ENCODE data around the gene FANCF. TPM values are rescaled to one million over a fixed set of nuclear protein-coding genes. Genes with fewer than 3 reads are reported as not detected.

FANCF gene
- total and polyA plus RNA-seq, 3 donors from 2014 or later: 11.3 to 14.8 (median 12.7) TPM

DNA sequence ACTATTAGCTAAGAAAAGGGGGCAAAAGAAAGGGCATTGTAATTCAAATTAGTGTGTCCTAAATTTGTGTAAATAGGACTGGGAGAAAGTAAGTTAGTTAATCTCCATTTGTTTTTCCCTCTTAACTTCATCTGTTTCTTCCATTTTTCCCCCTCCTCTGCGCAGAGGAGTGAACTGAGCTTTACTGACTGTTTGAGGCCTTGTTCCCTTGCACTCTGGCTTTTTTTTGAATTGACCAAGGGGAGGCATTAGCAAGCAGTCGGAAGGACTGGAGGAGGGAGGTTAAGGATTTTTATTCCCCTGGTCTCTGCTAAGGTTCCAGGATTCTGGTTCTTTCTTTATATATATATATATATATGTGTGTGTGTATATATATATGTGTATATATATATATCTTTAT is 15.2 kb upstream of the FANCF start:
- Histone ChIP-seq H3K36me3 (ENCODE audit: low read depth, missing control alignments) (no peaks in the 10 kb centered on the region), H3K9me3 (no peaks in the 10 kb centered on the region), H3K27me3 (no peaks in the 10 kb centered on the region), H3K27ac (no peak overlapping the region), H3K4me3 (no peak overlapping the region), H3K4me1 (no peaks in the 10 kb centered on the region)
- intact Hi-C loops (cut with DNase I; ENCODE audit: low total_unique reads): no loop called here
- DNase-seq: no peak
- 88 to 95% methylated on average over 2 of the region's 2 CpGs for WGBS, 2 donors
- TF ChIP-seq, protein P1, sequence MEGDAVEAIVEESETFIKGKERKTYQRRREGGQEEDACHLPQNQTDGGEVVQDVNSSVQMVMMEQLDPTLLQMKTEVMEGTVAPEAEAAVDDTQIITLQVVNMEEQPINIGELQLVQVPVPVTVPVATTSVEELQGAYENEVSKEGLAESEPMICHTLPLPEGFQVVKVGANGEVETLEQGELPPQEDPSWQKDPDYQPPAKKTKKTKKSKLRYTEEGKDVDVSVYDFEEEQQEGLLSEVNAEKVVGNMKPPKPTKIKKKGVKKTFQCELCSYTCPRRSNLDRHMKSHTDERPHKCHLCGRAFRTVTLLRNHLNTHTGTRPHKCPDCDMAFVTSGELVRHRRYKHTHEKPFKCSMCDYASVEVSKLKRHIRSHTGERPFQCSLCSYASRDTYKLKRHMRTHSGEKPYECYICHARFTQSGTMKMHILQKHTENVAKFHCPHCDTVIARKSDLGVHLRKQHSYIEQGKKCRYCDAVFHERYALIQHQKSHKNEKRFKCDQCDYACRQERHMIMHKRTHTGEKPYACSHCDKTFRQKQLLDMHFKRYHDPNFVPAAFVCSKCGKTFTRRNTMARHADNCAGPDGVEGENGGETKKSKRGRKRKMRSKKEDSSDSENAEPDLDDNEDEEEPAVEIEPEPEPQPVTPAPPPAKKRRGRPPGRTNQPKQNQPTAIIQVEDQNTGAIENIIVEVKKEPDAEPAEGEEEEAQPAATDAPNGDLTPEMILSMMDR (IDR thresholded peaks at IDR 0.05): no peak
- no peak for TF ChIP-seq POLR2A (IDR thresholded peaks at IDR 0.05)

DNA sequence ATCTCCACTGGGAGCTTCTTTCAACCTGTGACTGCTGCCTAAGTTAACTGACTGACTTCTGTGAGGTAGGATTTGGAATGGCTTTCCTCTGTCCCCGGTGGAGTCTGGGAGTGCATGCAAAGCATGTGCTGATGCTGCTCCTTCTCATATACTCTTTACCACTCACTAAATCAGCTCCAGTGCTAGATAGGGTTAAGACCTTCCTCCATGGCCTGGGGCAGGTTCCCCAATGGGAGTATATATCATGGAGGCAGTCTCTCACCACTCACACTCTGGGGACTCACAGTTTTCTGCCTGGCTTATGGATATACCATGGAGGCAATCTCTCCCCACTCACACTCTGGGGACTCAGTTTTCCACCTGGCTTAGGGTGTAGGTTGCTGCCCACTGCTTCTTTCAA is 10.1 kb upstream of the FANCF start:
- H3K9me3 ChIP-seq: no peaks in the 10 kb centered on the region
- WGBS, 2 donors: 0% methylated on average over 1 of the region's 1 CpG
- H3K27me3 ChIP-seq: no peaks in the 10 kb centered on the region
- intact Hi-C loops (cut with DNase I; ENCODE audit: low total_unique reads): no loop called here
- H3K4me1 ChIP-seq: no peaks in the 10 kb centered on the region
- TF ChIP-seq POLR2A (IDR thresholded peaks at IDR 0.05): no peak
- TF ChIP-seq, protein P1 (IDR thresholded peaks at IDR 0.05): no peak
- H3K36me3 ChIP-seq (ENCODE audit: low read depth, missing control alignments): no peaks in the 10 kb centered on the region
- H3K27ac ChIP-seq: no peak overlapping the region
- no peak for DNase-seq
- H3K4me3 ChIP-seq: no peak overlapping the region

DNA sequence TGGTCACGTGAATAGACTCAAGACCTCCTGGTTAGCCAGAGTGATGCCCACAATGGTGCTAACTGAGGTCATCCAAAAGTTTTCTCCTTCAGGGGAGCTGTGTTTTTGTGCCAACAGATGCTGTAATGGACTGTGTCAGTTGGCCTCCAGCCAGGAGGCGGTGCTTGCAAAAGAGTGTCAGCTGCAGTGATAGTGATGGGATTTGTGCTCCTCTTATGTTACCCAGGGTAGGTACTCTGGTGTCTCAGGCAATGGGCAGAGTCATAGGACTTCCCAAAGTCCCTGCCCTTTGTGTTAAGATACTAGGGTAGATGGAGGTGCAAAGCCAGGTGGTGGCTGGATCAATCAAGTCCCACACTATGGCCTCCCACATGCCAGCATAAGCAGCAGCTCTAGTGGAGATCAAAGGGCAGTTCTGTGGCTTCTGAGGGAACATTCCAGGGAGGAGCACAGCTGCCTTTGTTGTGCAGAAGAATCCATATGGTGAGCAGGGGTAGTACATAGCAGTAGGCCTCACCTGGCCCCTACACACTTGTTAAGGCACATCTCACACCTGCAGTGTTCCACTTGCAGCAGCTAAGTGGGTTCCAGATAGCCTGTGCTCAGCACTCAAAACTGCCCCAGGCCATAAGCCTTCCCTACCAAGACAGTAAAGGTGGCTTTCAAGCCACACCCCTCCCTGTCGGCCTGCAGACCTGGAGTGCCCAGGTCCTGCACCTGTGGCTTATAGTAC is 9.4 kb upstream of the FANCF start:
- H3K36me3 ChIP-seq (ENCODE audit: low read depth, missing control alignments): no peaks in the 10 kb centered on the region
- no peaks in the 10 kb centered on the region for H3K9me3 ChIP-seq
- no peak for DNase-seq
- no peaks in the 10 kb centered on the region for H3K27me3 ChIP-seq
- TF ChIP-seq POLR2A (IDR thresholded peaks at IDR 0.05): no peak
- TF ChIP-seq, protein P1 (IDR thresholded peaks at IDR 0.05): no peak
- no peaks in the 10 kb centered on the region for H3K4me1 ChIP-seq
- no peak overlapping the region for H3K4me3 ChIP-seq
- no peak overlapping the region for H3K27ac ChIP-seq
- WGBS, 2 donors: 67 to 93% methylated on average over 3 of the region's 3 CpGs
- intact Hi-C loops (cut with DNase I; ENCODE audit: low total_unique reads): no loop called here

DNA sequence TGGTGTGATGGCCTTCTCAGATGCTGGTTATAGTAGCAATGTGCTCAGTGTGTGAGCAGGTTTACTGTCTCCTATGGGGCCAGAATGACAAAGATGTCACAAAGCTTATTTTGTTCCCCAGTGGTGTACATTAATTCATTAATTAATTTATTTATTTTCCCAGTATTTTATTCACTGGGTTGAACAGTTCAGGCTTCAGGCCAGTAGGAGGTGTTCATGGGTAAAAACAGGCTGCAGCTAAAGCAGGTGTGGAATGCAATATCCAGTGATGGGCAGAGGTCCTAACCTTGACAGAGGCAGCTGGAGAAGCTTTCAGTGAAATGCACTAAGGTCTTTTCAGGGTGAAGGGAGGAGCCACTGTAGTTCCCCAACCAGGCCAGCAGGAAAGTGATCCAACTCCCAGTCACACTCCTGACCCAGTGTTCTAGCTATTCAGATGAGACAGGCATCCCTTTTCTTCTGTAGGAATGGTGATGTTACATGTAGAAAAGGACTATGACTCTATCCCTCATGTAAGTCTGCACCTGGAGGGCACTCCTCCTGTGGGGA is 7.8 kb upstream of the FANCF start:
- no peak overlapping the region for H3K4me3 ChIP-seq
- H3K27ac ChIP-seq: no peak overlapping the region
- DNase-seq: no peak
- H3K9me3 ChIP-seq: no peaks in the 10 kb centered on the region
- H3K36me3 ChIP-seq (ENCODE audit: low read depth, missing control alignments): no peaks in the 10 kb centered on the region
- H3K27me3 ChIP-seq: no peaks in the 10 kb centered on the region
- TF ChIP-seq POLR2A (IDR thresholded peaks at IDR 0.05): no peak
- TF ChIP-seq, protein P1 (IDR thresholded peaks at IDR 0.05): no peak
- intact Hi-C loops (cut with DNase I; ENCODE audit: low total_unique reads): no loop called here
- no peaks in the 10 kb centered on the region for H3K4me1 ChIP-seq

DNA sequence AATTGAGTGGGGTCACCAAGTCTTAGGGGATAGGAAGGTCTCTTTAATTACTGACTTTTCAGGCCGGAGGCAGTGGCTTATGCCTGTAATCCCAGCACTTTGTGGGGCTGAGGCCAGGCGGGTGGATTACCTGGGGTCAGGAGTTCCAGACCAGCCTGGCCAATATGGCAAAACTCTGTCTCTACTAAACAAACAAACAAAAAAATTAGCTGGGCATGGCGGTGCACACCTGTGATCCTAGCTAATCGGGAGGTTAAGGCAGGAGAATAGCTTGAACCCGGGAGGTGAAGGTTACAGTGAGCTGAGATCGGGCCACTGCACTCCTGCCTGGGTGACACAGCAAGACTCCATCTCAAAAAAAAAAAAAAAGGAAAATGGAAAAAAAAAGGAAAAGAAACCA is 1.8 kb upstream of the FANCF start:
- no peaks in the 10 kb centered on the region for H3K27me3 ChIP-seq
- peaks cover 8% of the 10 kb centered on the region for H3K4me1 ChIP-seq
- intact Hi-C loops (cut with DNase I; ENCODE audit: low total_unique reads): no loop called here
- H3K36me3 ChIP-seq (ENCODE audit: low read depth, missing control alignments): no peaks in the 10 kb centered on the region
- H3K4me3 ChIP-seq: no peak overlapping the region
- WGBS, 2 donors: 85 to 87% methylated on average over 6 of the region's 6 CpGs
- DNase-seq: no peak
- no peak overlapping the region for H3K27ac ChIP-seq
- no peaks in the 10 kb centered on the region for H3K9me3 ChIP-seq
- TF ChIP-seq POLR2A (IDR thresholded peaks at IDR 0.05): no peak

Data from testis (tissue), 3 donors.